ENCODE results near the gene C10orf71.

Gene C10orf71, protein sequence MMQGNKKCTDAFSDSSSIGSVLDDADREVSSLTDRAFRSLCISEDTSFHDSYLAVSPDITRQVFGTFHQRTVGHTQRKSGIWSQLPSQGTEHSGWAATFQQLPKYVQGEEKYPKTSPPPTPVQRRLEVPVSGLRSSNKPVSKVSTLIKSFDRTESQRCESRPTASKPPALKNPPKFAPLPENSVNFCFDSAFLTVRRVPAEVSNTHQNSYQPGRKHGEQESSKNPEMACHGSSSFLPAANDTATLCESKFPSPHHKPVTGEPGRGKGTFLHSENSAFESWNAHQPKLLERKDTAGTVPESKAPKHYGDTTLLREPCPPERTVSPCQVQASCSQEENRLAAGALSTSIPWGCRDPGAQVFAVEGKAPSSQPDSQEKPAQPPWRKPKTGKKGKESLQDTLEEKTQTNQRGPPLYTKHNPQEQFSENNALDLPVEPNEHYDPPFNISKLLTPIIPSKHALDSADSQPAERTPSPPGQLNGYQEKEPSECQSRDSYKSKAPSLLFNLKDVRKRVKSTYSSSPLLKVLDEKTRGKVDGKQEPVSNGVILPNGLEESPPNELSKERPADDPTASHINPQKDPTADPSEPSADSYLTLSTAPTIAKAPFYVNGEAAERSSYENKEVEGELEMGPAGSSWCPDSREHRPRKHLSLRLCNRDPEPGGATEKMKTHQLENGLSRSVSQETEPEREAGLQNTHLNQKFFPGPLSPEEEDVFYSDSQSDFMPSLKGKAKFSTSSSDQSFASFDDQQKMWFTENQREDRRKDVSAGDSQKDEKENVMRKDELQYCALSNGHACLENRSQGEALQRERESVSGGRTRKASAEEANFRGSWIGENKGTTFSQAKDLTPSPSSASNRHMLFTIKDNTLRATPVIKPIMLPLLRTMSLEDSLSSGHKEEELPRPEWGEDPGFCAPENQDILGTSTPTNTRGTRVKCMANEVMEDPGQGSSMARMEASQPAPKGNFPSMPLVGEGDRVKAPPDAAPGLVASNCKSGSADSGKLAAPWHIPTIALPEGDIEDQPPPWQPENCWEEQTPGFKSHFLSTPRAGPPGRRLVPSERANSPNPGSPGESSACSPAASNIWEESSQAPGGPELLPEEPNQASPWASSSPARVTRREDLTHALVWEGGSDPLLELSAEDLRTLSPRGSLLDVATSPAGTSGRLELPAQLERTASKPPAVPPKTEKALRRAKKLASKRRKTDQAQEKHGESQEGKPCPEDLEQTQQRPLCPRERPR (N-terminal part only)

GRCh38 chr10:49298983-49299815 is at the start of gene C10orf71:
Gene C10orf71 (plus strand): TSS chr10:49299170. CDS start chr10:49322546, 23,376 bp downstream.
- no peak for DNase-seq (ENCODE audit: low read depth)

DNA sequence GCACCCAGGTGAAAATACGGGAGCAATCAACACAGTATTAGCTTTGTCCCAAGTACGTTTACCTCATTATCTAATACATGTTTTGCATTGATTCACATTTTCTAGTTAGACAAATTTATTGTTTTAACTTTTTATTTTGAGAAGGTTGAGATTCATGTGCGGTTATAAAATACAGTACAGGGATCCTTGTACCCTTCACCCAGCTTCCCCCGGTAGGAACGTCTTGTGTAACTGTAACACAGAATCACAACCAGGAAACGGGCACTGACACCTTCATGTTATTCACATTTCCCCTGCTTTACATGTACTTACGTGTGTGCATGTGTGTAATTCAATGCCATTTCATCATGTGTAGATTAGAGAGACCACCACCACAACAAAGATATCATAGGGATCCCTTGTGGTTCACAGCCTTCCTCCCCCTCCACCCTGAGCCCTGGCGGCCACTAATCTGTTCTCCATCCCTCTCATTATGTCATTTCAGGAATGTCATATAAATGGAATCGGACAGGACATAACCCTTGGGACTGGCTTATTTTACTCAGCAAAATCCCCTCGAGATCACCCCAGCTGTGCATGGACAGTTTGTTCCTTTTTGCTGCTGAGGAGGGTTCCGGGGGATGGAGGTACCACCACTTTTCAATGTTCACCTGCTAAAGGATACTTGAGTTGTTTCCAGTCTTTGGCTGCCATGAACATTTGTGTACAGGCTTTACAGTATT is 46.5 kb upstream of the C10orf71 start:
- no peak for DNase-seq (ENCODE audit: low read depth)

- DNase-seq (ENCODE audit: low read depth): no peak
Measured at GRCh38 chr10:49253340-49253906, 45.5 kb upstream of the C10orf71 start.

- no peak for DNase-seq (ENCODE audit: low read depth)
Measured at GRCh38 chr10:49254150-49254549, 44.8 kb upstream of the C10orf71 start.

DNA sequence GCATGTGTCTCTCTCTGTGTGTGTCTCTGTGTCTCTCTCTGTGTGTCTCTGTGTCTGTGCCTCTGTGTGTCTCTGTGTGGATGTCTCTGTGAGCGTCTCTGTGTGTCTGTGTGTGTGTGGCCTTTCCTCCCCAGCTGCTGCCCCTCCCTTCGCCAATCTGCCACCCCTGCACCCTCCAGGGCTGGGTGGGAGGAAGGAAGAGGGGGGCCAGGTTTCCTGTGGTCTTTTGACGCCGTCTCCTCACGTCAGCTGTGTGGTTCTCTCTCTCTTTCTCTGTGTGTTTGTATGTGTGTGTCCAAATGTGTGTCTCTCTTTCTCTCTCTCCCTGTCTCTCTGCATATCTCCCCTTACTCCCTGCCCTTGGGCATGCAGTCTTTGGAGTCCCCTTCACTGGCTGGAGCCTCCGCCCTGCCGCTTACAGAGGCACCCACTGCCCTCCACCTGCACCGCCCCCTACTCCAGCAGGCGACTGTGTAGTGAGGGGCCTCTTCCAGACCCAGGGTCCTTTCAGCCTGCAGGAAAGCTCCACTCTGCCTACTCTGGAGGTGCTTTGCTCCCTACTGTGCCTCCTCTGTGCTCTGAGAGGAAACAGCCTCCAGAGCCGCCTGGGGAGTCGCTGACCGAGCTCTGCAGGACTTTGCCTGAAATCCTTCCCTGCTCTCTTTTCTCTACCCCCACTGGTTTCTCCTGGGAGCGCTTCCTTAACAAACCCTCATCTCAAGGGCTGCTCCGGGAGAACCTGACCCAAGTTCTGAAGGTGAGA is 44.2 kb upstream of the C10orf71 start:
- DNase-seq (ENCODE audit: low read depth): no peak

DNA sequence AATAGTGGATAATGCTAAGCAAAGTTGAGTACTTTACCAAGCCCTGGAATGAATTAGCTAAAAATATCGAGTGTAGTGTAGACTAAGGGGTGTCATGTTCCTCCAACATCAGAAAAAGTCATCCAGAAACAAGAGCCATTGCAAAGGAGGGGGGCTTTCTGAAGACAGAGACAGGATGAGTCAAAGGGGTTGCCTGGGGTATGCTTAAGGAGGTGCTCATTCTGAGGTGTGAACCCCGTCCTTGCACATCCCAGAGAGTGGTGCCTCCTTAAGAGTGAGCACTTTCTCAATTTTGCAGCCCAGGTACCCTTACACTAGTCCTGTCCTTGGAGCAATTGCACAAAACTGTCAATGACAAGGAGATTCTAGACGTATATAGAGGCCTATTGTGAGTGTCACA is 43.1 kb upstream of the C10orf71 start:
- no peak for DNase-seq (ENCODE audit: low read depth)

GRCh38 chr10:49257154-49257553 is 41.8 kb upstream of the C10orf71 start:
- no peak for DNase-seq (ENCODE audit: low read depth)

DNA sequence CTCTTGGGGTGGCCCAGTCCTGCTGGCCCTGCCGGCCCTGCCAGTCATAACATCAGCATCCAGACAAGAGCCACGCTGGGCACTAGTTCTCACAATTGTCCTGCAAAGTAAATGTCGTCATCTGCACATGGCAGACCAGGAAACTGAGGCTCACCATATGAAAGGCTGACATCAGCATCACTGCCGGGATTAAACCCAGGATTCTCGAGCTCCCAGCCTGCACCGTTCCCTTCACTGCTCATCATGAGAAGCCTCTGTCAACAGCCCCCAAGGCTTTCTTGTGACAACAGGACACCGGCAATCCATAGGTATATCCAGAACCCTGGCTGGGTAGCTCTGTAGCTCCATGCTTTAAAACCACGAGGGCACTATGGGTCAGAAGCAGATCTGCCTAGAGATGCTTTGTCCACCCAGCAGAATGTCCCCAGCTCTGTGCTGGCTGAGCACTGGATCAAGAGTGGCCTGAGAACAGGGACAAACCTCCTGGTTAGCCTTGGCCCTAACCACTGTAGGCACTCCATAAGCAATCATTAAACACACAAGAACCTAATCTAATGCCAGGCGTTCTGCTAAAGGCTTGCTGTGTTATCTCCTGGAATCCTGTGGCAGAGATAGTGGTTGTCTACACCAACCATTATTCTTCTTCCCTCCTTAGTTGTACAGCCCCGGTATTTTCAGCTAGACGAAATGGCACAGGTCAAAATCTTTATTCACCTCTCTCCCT is 41.2 kb upstream of the C10orf71 start:
- no peak for DNase-seq (ENCODE audit: low read depth)

GRCh38 chr10:49258350-49258683 is 40.7 kb upstream of the C10orf71 start:
- no peak for DNase-seq (ENCODE audit: low read depth)

- no peak for DNase-seq (ENCODE audit: low read depth)
Measured at GRCh38 chr10:49260644-49261296, 38.2 kb upstream of the C10orf71 start.

GRCh38 chr10:49263591-49263990 is 35.4 kb upstream of the C10orf71 start:
- no peak for DNase-seq (ENCODE audit: low read depth)

- DNase-seq (ENCODE audit: low read depth): no peak
Measured at GRCh38 chr10:49264177-49264677, 34.7 kb upstream of the C10orf71 start.

GRCh38 chr10:49265885-49266284 is 33.1 kb upstream of the C10orf71 start:
- DNase-seq (ENCODE audit: low read depth): no peak

DNA sequence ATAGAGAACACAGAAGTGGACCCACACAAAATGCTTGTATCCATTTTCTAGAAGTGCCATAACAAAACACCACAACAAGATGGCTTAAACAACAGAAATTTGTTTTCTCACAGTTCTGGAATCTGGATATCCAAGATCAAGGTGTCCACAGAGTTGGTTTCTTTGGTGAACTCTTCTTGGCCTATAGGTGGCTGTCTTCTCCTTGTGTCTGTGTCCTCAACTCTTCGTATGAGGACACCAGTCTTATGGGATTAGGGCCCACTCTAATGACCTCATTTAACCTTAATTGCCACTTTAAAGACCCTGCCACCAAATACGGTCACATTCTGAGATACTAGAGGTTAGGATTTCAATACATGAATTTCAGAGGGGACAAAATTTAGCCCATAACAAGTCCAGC is 30.8 kb upstream of the C10orf71 start:
- no peak for DNase-seq (ENCODE audit: low read depth)

GRCh38 chr10:49269523-49269922 is 29.4 kb upstream of the C10orf71 start:
- DNase-seq (ENCODE audit: low read depth): no peak

- DNase-seq (ENCODE audit: low read depth): no peak
Measured at GRCh38 chr10:49270565-49270964, 28.4 kb upstream of the C10orf71 start.

- DNase-seq (ENCODE audit: low read depth): no peak
Measured at GRCh38 chr10:49271346-49271745, 27.6 kb upstream of the C10orf71 start.
